Keratinocyte (primary cell): ENCODE results near the gene ZNF76. TPM values are rescaled to one million over a fixed set of nuclear protein-coding genes. Genes with fewer than 3 reads are reported as not detected.

Experiments used
- DNase-seq: peaks from one replicate; pipeline ENCODE4 v3.0.0-alpha.2; 2011; ENCODE audit warnings: low read depth, missing footprints, low spot score
- FAIRE-seq: peaks from 2 replicates; lab custom pipeline; 2011; peaks lifted over from hg19 to GRCh38; lab: Jason Lieb, UNC
- H2AFZ ChIP-seq: 2 replicates; pipeline ENCODE4 v1.6.0; 2012; ENCODE audit warnings: low read length, control low read depth, inconsistent platforms; ENCODE audit not compliant: control insufficient read depth
- H3K27ac ChIP-seq: 2 replicates; pipeline ENCODE4 v1.5.1; 2011; ENCODE audit warnings: low read length; ENCODE audit not compliant: control insufficient read depth, insufficient read depth
- H3K27me3 ChIP-seq: 3 replicates; pipeline ENCODE4 v1.6.0; 2011; ENCODE audit warnings: low read length; ENCODE audit not compliant: control insufficient read depth, insufficient read depth; ENCODE audit errors: extremely low read depth
- H3K36me3 ChIP-seq, 2 experiments: 2 replicates in 1 of 2; 3 replicates in 1 of 2; pipeline ENCODE4 v1.5.1; 2011; ENCODE audit warnings: low read length in 2 of 2, mild to moderate bottlenecking in 1 of 2; ENCODE audit not compliant: control insufficient read depth in 2 of 2, insufficient read depth in 2 of 2; ENCODE audit errors: extremely low read depth in 1 of 2
- H3K4me1 ChIP-seq: 3 replicates; pipeline ENCODE4 v1.5.1; 2011; ENCODE audit warnings: low read length; ENCODE audit not compliant: control insufficient read depth, insufficient read depth; ENCODE audit errors: extremely low read depth
- H3K4me2 ChIP-seq: 3 replicates; pipeline ENCODE4 v1.6.0; 2011; ENCODE audit warnings: low read depth, low read length; ENCODE audit not compliant: control insufficient read depth, insufficient read depth; ENCODE audit errors: extremely low read depth
- H3K4me3 ChIP-seq, 3 experiments: fragments of 200-600 bp in 1 of 3; sonication (generic) in 1 of 3; 2 replicates in 2 of 3; 3 replicates in 1 of 3; pipeline ENCODE4 v1.5.1; 2011 to 2016; ENCODE audit warnings: low read length in 3 of 3, mild to moderate bottlenecking in 3 of 3, control low read depth in 2 of 3, inconsistent platforms in 1 of 3, low read depth in 1 of 3, mixed read lengths in 1 of 3, mixed run types in 1 of 3, moderate library complexity in 1 of 3; ENCODE audit not compliant: control insufficient read depth in 2 of 3, insufficient read depth in 2 of 3; ENCODE audit errors: extremely low read depth in 1 of 3
- H3K79me2 ChIP-seq: 2 replicates; pipeline ENCODE4 v1.6.0; 2012; ENCODE audit warnings: low read length; ENCODE audit not compliant: control insufficient read depth, insufficient read depth
- H3K9ac ChIP-seq: 3 replicates; pipeline ENCODE4 v1.6.0; 2011; ENCODE audit warnings: low read length; ENCODE audit not compliant: control insufficient read depth, insufficient read depth; ENCODE audit errors: extremely low read depth
- H3K9me1 ChIP-seq: 3 replicates; pipeline ENCODE4 v1.6.0; 2011; ENCODE audit warnings: low read length; ENCODE audit not compliant: control insufficient read depth, insufficient read depth; ENCODE audit errors: extremely low read depth
- H3K9me3 ChIP-seq: 2 replicates; pipeline ENCODE4 v1.5.1; 2012; ENCODE audit warnings: low read depth, low read length; ENCODE audit not compliant: control insufficient read depth
- H4K20me1 ChIP-seq: 3 replicates; pipeline ENCODE4 v1.6.0; 2011; ENCODE audit warnings: low read length; ENCODE audit not compliant: control insufficient read depth, insufficient read depth; ENCODE audit errors: extremely low read depth
- CTCF ChIP-seq, 3 experiments: IDR thresholded peaks in 1 of 3; conservative IDR thresholded peaks in 1 of 3; optimal IDR thresholded peaks in 1 of 3; 2 replicates in 2 of 3; 3 replicates in 1 of 3; pipeline versions ENCODE3 to v1.5.1; 2011; ENCODE audit warnings: low read length in 3 of 3, mild to moderate bottlenecking in 3 of 3, moderate library complexity in 2 of 3, control low read depth in 1 of 3, inconsistent platforms in 1 of 3; ENCODE audit not compliant: insufficient read depth in 2 of 3; ENCODE audit errors: extremely low read depth in 1 of 3
- EZH2 ChIP-seq: IDR thresholded peaks from one replicate; pipeline ENCODE4 v1.6.1; 2012; ENCODE audit warnings: inconsistent platforms, mild to moderate bottlenecking, low read length, moderate library complexity
- dilution Hi-C: fragments of 300-500 bp; cut with MboI; formaldehyde crosslinking; loops from one replicate; pipeline ENCODE4 v1.7.0; 2020; ENCODE audit warnings: low sequenced_read_pairs; ENCODE audit not compliant: extremely low pct_ligation_motif_present
- polyA plus RNA-seq, 5 experiments: library from polyadenylated mRNA; depleted of rRNA in 3 of 5; stranded (reverse) in 3 of 5; stranded (forward) in 1 of 5; unstranded in 1 of 5; fragments of >200 nt; gene quantifications; 1 replicate in 1 of 5; 2 replicates in 3 of 5; 3 replicates in 1 of 5; pipeline versions ENCODE4 v1.2.1 to v1.2.3, GENCODE V29; 2011 to 2012; ENCODE audit warnings: missing spikeins in 2 of 5, low read depth in 1 of 5, low replicate concordance in 1 of 5

Gene ZNF76
- polyA plus RNA-seq, 1 donor (not counting 4 experiments of a cell fraction or from before 2014, with no cell fraction given) = 7.2 TPM

GRCh38 chr6:35258858-35259193 is 709 bp upstream of the ZNF76 start:
- H3K9ac ChIP-seq = peak overlapping the region; percentile 91
- H3K9me1 ChIP-seq = no peaks in the 10 kb centered on the region
- H3K36me3 ChIP-seq = no peaks in the 10 kb centered on the region
- TF ChIP-seq CTCF (optimal IDR thresholded peaks at IDR 0.05 in 1 of 3, IDR thresholded peaks at IDR 0.05 in 1 of 3, conservative IDR thresholded peaks at IDR 0.05 in 1 of 3; ENCODE audit: extremely low read depth in 1 of 3, insufficient read depth in 2 of 3, low read length in 3 of 3) (no peak), EZH2 (no peak)
- peaks cover 13% of the 10 kb centered on the region for H3K4me1 ChIP-seq
- dilution Hi-C loops = no loop called here
- no peak for DNase-seq
- H2AFZ ChIP-seq = peak overlapping the region; percentile 97
- FAIRE-seq = no peak
- H3K4me2 ChIP-seq = peak overlapping the region; percentile 94
- no peaks in the 10 kb centered on the region for H3K9me3 ChIP-seq
- peak overlapping the region; percentile 72 for H3K27ac ChIP-seq
- H3K79me2 ChIP-seq = peaks cover 3% of the 10 kb centered on the region
- H3K27me3 ChIP-seq = no peaks in the 10 kb centered on the region
- H3K4me3 ChIP-seq = peak overlapping the region; percentile 48 to 94 (median 83)
- no peaks in the 10 kb centered on the region for H4K20me1 ChIP-seq

- DNase-seq = peak; percentile 42
- Histone ChIP-seq H3K79me2 (peaks cover 3% of the 10 kb centered on the region), H3K27me3 (no peaks in the 10 kb centered on the region), H2AFZ (peak overlapping the region; percentile 72), H3K9me1 (no peaks in the 10 kb centered on the region), H4K20me1 (no peaks in the 10 kb centered on the region), H3K36me3 (no peaks in the 10 kb centered on the region), H3K4me3 (peak overlapping the region; percentile 48 to 94 (median 83)), H3K9me3 (no peaks in the 10 kb centered on the region), H3K9ac (peak overlapping the region; percentile 91), H3K4me2 (peak overlapping the region; percentile 91), H3K27ac (peak overlapping the region; percentile 75), H3K4me1 (peaks cover 16% of the 10 kb centered on the region)
- TF ChIP-seq CTCF (optimal IDR thresholded peaks at IDR 0.05 in 1 of 3, IDR thresholded peaks at IDR 0.05 in 1 of 3, conservative IDR thresholded peaks at IDR 0.05 in 1 of 3; ENCODE audit: extremely low read depth in 1 of 3, insufficient read depth in 2 of 3, low read length in 3 of 3) (no peak), EZH2 (no peak)
- dilution Hi-C loops = no loop called here
- no peak for FAIRE-seq
Measured at GRCh38 chr6:35259948-35260590, 534 bp downstream of the ZNF76 start.
